HuH-7.5 (cell line): ENCODE data around the gene SENP6.
"Not testable (repeated sequence)": the region's sequence is repeated elsewhere in the genome, so short reads cannot be mapped to it uniquely, and the experiment has no call there.

Source experiments
- DNase-seq: peaks from one replicate; pipeline ENCODE4 v3.0.0; 2011; ENCODE audit warnings: low spot score

Gene SENP6

DNA sequence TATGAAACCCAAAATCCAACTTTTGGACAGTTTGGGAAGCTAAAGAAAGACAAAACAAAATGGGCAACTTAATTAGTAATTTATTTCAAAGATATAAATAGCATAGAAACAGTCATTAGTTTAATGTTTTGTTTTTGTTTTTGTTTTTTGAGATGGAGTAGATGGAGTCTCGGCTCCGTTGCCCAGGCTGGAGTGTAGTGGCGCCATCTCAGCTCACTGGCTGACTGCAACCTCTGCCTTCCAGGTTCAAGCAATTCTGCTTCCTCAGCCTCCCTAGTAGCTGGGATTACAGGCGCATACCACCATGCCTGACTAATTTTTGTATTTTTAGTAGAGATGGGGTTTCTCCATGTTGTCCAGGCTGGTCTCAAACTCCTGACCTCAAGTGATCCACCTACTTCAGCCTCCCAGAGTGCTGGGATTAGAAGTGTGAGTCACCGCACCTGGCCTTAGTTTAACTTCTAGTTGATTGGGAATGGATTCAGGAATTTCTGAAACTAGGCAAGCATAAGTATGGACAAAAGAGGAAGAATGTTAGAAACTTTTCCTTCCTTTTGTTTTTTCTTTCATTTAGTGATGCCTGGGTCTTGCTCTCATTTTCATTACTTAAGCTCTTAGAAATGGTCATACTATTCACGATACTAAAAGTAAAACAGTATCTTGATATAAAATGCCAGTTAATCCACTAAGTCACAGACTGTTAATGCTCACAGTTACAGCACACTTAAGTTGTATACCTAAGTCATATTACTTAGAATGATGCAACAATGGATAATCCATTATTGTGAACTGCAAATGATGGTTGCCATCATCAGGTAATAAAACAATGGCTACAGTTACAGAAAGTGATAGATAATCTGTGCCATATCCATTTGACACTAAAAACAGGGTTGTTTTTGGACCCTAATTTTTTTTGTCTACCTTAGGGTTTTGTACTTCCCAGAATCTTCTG is 8.2 kb downstream of the SENP6 start:
- DNase-seq = no peak

DNA sequence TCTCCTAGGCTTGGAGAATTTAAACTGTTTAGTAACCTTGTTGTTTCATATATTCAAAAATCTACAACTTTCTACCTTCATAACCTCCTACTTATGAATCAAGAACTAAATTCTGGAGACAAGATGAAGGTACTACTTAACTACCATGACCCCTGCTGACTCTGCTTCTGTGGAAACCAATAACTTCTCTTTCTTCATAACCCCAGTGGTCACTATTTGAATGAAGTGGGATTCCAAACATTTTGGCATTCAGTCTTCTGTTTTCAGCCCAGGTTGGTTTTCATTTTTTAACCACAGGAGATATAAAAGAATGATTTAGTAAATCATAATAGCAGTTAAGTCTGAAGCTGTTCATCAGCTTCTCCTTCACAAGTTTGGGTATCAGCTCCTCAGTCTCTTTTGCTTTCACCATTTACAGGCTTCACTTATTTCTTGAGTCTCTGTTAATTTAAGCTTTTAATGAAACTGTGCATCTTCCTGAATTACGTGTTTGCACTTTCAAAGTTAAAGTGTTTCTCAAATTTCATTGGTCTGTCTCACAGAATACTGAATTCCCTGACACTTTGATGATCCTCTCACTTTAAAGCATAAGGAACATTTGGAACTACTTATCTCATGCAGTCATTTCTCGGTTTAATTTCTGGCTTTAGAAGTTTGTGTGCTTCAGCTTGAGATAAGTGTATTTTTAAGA is 9.5 kb downstream of the SENP6 start:
- DNase-seq = no peak

DNA sequence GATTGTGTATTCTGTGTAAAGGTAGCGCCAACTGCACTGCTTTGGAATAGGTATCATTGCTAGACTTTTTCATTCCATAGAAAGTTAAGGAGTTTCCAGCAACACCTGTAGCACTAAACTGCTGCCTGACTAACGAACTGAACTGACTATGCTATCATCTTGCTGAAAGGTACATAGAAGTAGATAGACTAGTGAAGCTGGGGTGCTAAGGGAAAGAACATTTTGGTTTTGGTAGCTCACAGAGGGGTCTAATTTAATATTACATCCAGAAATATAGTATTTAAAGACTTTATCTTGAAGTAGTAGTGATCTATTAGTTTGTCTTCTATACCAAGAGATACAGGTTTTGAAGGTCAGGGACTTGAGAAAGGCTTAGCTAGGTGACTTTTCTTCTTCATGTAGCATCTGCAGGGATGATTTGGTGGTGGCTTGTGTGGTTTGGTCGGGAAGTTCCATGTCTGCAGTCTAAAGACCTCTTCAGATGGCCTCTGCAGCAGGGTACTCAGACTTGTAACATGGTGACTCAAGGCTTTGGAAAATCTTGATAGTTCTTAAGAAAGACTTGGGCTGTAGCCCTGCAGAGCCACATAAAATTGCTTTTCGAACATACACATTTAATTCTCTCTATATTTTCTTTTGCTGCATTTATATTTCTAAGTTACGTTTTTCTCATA is 10.2 kb downstream of the SENP6 start:
- no peak for DNase-seq

DNA sequence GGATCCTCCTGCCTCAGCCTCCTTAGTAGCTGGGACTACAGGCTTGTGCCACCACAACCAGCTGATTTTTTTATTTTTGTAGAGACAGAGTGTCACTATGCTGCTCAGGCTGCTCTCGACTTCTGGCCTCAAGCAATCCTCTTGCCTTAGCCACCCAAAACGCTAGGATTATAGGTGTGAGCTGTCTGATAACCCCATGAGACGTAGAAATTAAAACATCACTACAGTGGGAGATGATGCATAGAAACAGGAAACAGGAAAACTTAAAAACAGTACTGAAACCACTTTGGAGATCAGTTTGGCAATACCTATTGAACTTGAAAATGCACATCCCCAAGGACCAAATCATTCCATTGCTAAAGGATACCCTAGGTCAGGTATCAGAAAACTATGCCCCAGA is 10.8 kb downstream of the SENP6 start:
- no peak for DNase-seq

DNA sequence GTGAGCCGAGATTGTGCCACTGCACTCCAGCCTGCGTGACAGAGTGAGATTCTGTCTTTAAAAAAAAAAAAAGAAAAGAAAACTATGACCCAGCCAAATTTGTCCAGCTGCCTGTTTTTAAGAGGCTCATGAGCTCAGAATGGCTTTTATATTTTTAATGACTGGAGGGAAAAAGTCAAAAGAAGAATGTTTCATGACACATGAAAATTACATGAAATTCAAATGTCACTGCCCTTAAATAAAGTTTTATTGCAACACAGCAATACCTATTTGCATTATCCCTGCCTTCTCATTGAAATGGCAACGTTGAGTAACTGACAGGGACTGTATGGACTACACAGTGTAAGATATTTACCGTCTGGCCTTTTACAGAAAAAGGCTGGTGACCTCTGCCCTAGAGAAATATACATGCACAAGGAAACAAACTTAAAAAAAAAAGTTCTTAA is 11.4 kb downstream of the SENP6 start:
- no peak for DNase-seq

DNA sequence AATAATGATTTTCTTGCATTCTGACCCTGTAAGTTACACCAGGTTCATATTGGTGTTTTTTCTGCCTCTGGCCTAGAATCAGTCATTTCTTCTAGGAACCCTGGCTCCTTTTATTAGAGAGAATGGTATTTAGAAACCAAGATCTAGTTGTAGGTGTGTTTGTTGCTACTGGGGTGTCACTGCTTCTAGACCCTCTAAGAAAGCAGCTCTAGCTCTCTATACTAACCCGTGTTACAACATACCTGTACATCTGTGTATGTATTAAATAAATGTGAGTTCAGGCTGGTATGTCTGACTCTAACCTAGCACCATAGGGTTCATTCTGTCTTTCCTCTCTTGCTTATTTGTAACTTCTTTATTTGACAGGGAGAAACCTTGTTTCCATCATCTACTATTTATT is 16.8 kb downstream of the SENP6 start:
- DNase-seq = no peak

DNA sequence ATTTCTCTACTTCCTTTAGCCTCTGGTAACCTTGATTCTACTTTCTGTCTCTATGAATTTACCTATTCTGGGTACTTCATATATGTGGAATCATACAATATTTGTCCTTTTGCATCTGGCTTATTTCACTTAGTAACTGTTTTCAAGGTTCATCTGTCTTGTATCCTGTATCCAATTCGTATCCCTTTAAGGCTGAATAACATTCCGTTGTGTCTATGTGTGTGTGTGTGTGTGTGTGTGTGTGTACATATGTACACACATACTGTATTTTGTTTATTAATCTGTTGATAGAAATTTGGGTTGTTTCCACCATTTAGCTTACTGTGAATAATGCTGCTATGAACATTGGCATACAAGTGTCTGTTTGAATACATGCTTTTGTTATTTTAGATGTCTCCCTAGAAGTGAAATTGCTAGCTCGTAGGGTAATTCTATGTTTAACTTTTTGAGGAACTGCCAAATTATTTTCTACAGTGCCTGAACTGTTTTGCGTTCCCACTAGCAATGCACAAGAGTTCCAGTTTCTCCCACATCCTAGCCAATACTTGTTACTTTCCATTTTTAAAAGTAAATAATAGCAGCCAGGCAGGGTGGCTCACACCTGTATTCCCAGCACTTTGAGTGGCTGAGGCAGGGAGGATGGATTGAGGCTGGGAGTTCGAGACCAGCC is 17.7 kb downstream of the SENP6 start:
- DNase-seq = no peak

DNA sequence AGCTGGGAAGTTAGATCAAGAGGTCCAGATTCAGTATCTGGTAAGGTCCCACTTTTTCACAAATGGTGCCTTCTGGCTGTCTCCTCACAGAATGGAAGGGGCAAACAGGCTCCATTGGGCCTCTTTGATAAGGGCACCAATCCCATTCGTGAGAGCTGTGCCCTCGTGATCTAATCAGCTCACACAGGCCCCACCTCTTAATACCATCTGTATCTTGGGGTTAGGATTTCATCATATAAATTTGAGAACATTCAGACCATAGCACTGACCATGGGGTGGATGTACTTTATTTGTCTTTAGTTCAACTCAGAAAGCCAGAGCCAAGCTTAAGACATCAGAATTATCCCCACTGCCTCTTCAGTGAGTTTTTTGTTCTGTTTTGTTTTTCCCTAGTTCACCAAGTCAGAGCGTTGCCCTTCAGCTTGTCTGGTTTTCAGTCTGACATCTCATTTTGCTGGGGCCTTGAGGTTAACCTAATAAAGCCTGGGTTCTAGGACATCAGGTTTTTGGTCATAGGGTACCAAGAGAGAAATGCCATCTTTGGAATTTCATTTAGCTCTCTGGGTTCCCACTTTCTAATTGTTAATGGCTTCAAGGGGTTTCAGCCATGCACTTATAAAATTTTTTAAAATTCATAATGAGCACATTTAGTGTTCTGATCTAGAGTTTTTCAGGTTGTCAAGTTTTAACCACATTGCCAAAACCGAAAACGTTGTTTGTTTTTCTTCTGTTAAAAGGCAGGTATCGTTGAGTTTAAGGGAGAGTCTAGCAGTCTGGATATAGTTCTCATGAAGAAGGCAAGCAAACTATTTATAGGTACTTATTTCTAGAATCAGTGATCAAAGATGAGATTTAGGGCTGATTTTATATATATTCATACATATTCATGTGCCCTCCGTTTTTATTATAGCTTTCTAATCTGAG is 19.0 kb downstream of the SENP6 start:
- no peak for DNase-seq

DNA sequence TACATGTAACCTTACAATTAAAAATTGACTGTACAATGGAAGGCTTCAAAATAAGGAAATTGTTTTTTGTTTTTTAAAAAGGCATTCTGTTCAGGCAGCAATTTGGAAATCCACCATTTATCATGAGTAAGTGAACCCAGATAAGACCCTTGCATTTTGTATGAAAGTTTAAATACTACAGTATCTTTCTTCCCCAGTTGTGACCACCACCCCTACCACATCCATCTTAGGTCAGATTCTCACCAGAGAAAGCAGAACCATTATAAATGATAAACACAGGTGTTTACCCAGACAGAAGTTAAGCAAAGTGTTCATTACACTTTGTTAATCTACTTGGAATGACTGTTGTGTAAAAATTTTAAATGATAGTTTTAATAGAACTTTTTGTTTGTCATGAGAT is 20.2 kb downstream of the SENP6 start:
- DNase-seq = no peak

DNA sequence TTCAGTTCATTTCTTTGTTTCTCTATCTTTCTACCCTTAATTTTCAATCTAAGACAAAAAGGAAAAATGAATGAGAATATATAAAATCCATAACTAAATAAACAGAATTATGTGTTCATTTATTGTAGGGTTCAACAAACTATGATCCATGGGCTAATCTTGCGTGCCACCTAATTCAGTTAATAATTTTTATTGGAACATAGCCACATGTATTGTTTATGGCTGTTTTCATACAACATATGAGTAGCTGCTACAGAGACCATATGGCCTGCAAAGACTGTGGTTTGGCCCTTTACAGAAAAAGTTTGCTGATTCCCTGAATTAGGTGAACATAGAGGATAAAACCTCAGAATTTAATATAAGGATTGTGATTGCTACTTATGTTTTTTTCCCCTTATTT is 21.8 kb downstream of the SENP6 start:
- DNase-seq = no peak

DNA sequence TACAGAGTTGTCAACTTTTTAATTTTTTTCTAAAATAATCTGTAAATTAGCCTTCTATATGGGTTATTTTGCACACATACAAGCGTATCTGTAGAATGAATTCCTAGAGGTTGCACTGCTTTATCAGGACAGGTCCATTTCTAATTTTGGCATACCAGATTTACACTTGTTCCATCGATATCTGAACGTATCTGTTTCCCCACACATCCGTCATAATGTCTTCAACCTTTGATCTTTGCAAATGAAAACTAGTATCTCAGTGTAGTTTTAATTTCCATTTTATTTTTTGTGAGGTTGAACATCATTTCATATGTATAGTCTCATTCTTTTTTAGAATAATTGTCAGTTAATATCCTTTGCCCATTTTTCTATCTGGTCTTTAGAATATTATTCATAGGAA is 22.7 kb downstream of the SENP6 start:
- DNase-seq = no peak

DNA sequence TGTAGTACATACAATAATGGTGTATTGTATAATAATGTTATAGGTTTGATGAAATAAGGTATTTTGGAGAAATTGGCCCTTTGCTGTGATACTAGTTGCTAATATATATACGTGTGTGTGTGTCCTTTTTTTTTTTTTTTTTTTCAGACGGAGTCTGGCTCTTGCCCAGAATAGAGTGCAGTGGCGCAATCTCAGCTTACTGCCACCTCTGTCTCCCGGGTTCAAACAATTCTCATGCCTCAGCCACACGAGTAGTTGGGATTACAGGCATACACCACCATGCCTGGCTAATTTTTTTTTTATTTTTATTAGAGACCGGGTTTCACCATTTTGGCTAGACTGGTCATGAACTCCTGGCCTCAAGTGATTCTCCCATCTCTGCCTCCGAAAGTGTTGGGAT is 23.3 kb downstream of the SENP6 start:
- DNase-seq = no peak

DNA sequence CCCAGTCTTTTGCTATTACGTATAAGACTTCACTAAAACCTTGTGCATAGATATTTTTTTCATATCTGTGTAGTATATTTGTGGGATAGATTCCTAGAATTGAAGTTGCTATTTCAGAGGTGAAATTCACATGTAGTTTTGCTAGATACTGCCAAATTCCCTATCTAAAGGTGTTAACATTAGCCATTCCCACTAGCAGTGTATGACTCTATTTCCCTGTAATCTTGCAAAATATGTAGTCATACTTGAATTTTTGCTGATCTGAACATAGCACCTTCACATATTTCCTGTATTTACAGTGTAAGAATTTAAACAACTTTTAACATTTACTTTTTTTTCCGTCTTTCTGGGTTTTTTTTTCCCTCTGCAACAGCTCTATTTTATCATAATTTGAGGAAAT is 24.9 kb downstream of the SENP6 start:
- DNase-seq = no peak

DNA sequence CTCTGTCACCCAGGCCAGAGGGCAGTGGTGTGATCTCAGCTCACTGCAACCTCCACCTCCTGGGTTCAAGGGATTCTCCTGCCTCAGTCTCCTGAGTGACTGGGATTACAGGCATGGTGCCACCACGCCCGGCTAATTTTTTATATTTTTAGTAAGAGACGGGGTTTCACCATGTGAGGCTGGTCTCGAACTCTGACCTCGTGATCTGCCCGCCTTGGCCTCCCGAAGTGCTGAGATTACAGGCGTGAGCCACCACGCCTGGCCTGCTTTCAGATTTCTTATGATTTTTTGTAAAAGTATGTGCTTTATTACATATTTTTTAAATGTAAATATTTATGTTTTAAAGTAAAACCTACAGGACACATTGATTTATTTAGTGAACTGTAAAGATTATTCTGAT is 26.0 kb downstream of the SENP6 start:
- DNase-seq = not testable (repeated sequence)

DNA sequence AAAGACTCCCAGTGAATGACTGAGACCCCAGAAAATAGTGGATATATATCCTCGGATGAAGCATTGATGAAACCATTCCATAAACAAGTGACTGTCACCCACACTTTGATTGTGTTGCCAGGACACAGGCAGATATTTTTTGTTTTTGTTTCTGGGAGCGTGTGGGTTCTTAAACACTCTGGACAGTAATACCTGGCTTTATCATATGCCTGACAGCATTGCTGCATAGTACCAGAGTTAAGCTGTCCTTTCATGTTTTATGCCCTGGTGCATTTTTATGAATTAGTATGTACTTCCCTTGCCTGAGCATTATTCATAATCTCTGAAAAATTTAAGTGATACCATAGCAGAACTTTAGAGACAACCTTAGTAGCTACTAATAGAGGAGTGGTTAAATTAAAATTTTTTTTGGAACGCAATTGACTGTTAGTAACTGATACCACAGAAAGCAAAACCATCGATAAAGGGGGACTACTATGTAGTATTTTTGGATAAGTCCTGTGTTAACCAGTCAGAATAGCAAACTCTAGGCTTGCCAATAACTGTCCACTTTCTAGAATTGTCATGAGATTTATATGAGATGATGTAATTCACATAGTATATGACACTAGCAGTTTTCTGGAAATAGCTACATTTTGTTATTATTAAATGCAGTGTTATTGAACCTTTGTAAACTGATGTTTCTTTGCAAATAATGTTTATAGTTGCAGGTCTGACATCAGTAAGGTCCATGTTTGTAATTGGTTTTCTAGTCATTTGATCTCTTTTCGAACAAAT is 30.4 kb downstream of the SENP6 start:
- no peak for DNase-seq

DNA sequence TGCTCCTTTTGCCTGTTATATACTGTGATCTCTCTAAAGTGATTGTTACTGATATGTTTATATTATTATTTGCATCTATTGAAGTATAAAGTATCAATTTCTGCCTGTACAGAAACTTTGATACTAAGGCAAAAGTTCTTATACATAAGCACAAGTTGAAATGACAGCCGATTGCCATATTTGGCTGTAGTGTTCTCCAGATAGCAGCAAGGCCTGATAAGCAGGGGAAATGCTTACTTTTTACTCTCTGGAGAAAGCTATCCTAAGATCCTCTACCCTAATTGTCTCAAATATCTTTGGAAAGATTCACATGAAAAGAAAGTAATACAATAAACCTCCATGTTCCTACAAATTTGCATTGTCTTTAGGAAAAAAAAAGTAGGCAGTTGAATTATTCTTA is 31.4 kb downstream of the SENP6 start:
- no peak for DNase-seq

DNA sequence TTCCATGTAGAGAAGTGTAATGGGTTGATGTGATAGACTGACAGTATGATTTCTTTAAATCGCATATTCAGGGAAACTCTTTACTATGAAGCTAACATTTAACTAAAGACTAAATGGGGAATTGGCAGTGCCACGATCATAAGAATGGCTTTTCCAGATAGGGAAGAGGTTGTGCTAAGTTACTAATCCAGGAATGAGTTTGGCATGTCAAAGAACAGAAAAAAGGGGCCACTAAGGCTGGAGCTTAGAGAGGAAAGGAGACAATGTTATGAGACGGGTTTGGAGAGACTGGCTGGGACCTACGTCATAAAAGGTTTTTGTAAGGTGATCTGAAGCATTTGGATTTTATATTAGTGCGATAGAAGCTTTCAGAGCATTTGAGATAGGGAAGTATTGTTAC is 40.6 kb downstream of the SENP6 start:
- DNase-seq = no peak

DNA sequence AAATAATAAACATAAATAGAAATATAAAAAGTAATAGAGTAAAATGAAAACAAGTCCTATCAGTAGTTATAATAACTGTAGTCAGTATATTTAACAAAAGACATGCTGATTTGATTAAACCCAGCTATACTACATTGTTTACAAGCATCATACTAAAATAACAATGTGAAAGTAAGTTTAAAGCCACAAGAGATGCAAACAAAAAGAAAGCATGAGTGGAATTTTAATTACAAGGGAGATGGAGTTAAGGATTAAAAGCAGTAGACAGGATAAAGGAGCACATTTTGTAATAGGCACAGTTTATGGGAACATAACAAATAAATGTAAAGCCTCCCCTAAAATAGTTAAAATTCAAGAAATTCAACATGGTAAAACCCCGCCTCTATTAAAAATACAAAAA is 41.5 kb downstream of the SENP6 start:
- no peak for DNase-seq

DNA sequence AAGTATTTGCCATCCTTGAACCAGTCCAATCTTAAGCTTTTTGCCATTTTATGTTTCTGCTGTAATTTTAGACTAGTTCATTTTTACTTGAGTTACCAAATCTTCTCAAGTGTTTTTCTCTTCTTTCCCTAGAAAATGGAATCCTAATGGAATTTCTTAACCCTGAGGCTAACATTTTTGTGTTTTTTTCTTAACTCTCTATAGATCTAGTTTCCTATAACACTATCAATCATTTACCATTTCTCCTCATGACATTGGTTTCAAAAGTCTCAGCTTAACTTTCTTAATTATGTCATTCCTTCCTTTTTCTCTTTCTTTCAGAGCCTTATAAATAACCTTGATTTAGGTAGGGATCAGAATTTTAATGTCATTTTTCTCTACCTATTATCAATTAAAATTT is 54.8 kb downstream of the SENP6 start:
- DNase-seq = no peak

DNA sequence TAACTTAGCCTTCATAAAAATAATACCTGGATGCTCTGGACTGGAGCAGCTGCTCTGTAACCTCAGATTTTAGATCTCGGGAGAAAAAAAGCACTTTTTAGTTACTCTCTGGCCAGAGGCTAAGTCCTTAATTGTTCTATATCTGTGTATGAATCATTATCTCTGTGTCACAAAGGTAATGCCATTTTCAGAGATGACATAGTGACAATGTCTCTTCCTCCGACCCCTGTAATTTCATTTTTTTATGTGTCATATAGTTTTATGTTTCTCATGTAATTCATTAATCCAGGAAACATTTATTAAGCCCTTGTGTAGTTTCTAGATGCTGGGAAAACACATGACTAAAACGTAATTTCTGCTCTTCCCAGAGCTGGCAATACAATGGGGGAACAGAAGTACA is 55.6 kb downstream of the SENP6 start:
- no peak for DNase-seq
